SK-N-SH (cell line): ENCODE measurements around the gene TMEM14C. TPM values are rescaled to one million over a fixed set of nuclear protein-coding genes. Genes with fewer than 3 reads are reported as not detected.

Source experiments
- CTCF ChIA-PET: fragments of 300-600, 350-600 bp; formaldehyde crosslinking; extraction: SDS; loops from one replicate; lab custom pipeline; 2021; lab: Yijun Ruan, JAX
- POLR2A ChIA-PET: fragments of 350-600 bp; sonication (Branson Sonifier 250); formaldehyde crosslinking; extraction: SDS; loops from one replicate; lab custom pipeline; 2020; ENCODE audit warnings: antibody characterized with exemption, inconsistent platforms; lab: Yijun Ruan, JAX
- DNase-seq: peaks from one replicate; pipeline ENCODE4 v3.0.0; 2012
- H2AFZ ChIP-seq: fragments of 200-600 bp; sonication (generic); 2 replicates; pipeline ENCODE4 v1.8.1; 2016; ENCODE audit warnings: antibody characterized with exemption, mild to moderate bottlenecking, low read depth
- H3F3A ChIP-seq: fragments of 200-600 bp; sonication (generic); replicated peaks from 2 replicates; pipeline ENCODE3; 2016; ENCODE audit warnings: antibody characterized with exemption, mild to moderate bottlenecking; ENCODE audit not compliant: insufficient read depth
- H3K27ac ChIP-seq, 2 experiments: fragments of 200-500 bp in 1 of 2; fragments of 200-600 bp in 1 of 2; sonication (Bioruptor generic) in 1 of 2; sonication (generic), shearing (Covaris generic) in 1 of 2; 2 replicates each; pipeline versions ENCODE4 v1.5.1 to v1.6.1; 2014 to 2016; ENCODE audit warnings: low read depth in 2 of 2, inconsistent platforms in 1 of 2, low read length in 1 of 2, mild to moderate bottlenecking in 1 of 2, mixed read lengths in 1 of 2
- H3K27me3 ChIP-seq: fragments of 200-600 bp; sonication (generic), shearing (Covaris generic); 2 replicates; pipeline ENCODE4 v1.6.1; 2016; ENCODE audit warnings: mixed run types; ENCODE audit not compliant: insufficient read depth
- H3K36me3 ChIP-seq, 2 experiments: fragments of 200-500 bp in 1 of 2; fragments of 200-600 bp in 1 of 2; sonication (Bioruptor generic) in 1 of 2; sonication (generic) in 1 of 2; replicated peaks in 1 of 2; 2 replicates each; pipeline versions ENCODE3 to v1.5.1; 2014 to 2016; ENCODE audit warnings: low read length in 1 of 2, mild to moderate bottlenecking in 1 of 2; ENCODE audit not compliant: insufficient read depth in 2 of 2, control insufficient read depth in 1 of 2
- H3K4me1 ChIP-seq, 2 experiments: fragments of 200-500 bp in 1 of 2; fragments of 200-600 bp in 1 of 2; sonication (Bioruptor generic) in 1 of 2; sonication (generic), shearing (Covaris generic) in 1 of 2; 2 replicates each; pipeline versions ENCODE4 v1.5.1 to v1.6.1; 2014 to 2016; ENCODE audit warnings: low read depth in 1 of 2, low read length in 1 of 2, mixed run types in 1 of 2; ENCODE audit not compliant: insufficient read depth in 2 of 2, control insufficient read depth in 1 of 2
- H3K4me2 ChIP-seq: fragments of 200-600 bp; sonication (generic), shearing (Covaris generic); 2 replicates; pipeline ENCODE4 v1.6.1; 2017; ENCODE audit warnings: mixed run types
- H3K4me3 ChIP-seq, 2 experiments: fragments of 200-500 bp in 1 of 2; fragments of 200-600 bp in 1 of 2; sonication (Bioruptor generic) in 1 of 2; sonication (generic), shearing (Covaris generic) in 1 of 2; 2 replicates each; pipeline versions ENCODE4 v1.5.1 to v1.8.1; 2014 to 2016; ENCODE audit warnings: low read depth in 2 of 2, inconsistent platforms in 1 of 2, low read length in 1 of 2, mild to moderate bottlenecking in 1 of 2, mixed read lengths in 1 of 2, moderate library complexity in 1 of 2
- H3K79me2 ChIP-seq: fragments of 200-600 bp; sonication (generic); 2 replicates; pipeline ENCODE4 v1.8.1; 2017; ENCODE audit warnings: mild to moderate bottlenecking; ENCODE audit not compliant: insufficient read depth
- H3K9ac ChIP-seq: fragments of 200-600 bp; sonication (generic); 2 replicates; pipeline ENCODE4 v1.6.1; 2017; ENCODE audit warnings: mixed run types
- H3K9me2 ChIP-seq: fragments of 200-600 bp; sonication (generic); 2 replicates; pipeline ENCODE4 v1.6.1; 2017; ENCODE audit warnings: mixed run types
- H3K9me3 ChIP-seq: fragments of 200-600 bp; sonication (generic); 2 replicates; pipeline ENCODE4 v1.6.1; 2017; ENCODE audit warnings: mixed run types, mild to moderate bottlenecking, moderate library complexity
- H4K20me1 ChIP-seq: fragments of 200-600 bp; sonication (generic); 2 replicates; pipeline ENCODE4 v1.6.1; 2017; ENCODE audit warnings: mild to moderate bottlenecking, mixed run types; ENCODE audit not compliant: insufficient read depth
- EP300 ChIP-seq, 2 experiments: IDR thresholded peaks; 2 replicates each; pipeline versions ENCODE4 v1.4.0 to v1.6.1; 2012; ENCODE audit warnings: borderline replicate concordance in 1 of 2, low read depth in 1 of 2, low read length in 1 of 2
- EZH2phosphoT487 ChIP-seq: fragments of 200-600 bp; sonication (generic); IDR thresholded peaks from 2 replicates; pipeline ENCODE4 v1.6.1; 2017; ENCODE audit warnings: low read depth, mixed run types, mild to moderate bottlenecking, antibody characterized with exemption, moderate library complexity, borderline replicate concordance
- IRF3 ChIP-seq: fragments of 150-350 bp; IDR thresholded peaks from 2 replicates; pipeline ENCODE4 v1.6.1; 2016; ENCODE audit warnings: mild to moderate bottlenecking, low read depth, low read length
- JUND ChIP-seq: IDR thresholded peaks from 2 replicates; pipeline ENCODE4 v1.4.0; 2012
- NFIC ChIP-seq: IDR thresholded peaks from 2 replicates; pipeline ENCODE4 v1.4.0; 2012; ENCODE audit warnings: borderline replicate concordance
- PBX3 ChIP-seq: IDR thresholded peaks from 2 replicates; pipeline ENCODE4; 2012
- RAD21 ChIP-seq: IDR thresholded peaks from 2 replicates; pipeline ENCODE4 v1.6.1; 2012; ENCODE audit warnings: mild to moderate bottlenecking, low read length
- RCOR1 ChIP-seq: fragments of 150-350 bp; IDR thresholded peaks from 2 replicates; pipeline ENCODE4 v1.6.1; 2017; ENCODE audit warnings: antibody characterized with exemption, low read length
- REST ChIP-seq: IDR thresholded peaks from 2 replicates; pipeline ENCODE4 v1.6.1; 2012; ENCODE audit warnings: mild to moderate bottlenecking, low read depth, low read length, moderate library complexity
- RFX5 ChIP-seq: IDR thresholded peaks from 2 replicates; pipeline ENCODE4 v1.6.1; 2012; ENCODE audit warnings: mild to moderate bottlenecking, improper control_type of control experiment, low read length
- RXRA ChIP-seq: IDR thresholded peaks from 2 replicates; pipeline ENCODE4 v1.4.0; 2012; ENCODE audit warnings: low read depth, mild to moderate bottlenecking, borderline replicate concordance
- TAF1 ChIP-seq: IDR thresholded peaks from 2 replicates; pipeline ENCODE4 v1.6.1; 2012; ENCODE audit warnings: low read depth, mild to moderate bottlenecking, low read length, moderate library complexity, borderline replicate concordance
- TCF12 ChIP-seq: IDR thresholded peaks from 2 replicates; pipeline ENCODE4 v1.4.0; 2012
- ZBTB33 ChIP-seq: IDR thresholded peaks from 2 replicates; pipeline ENCODE4 v1.4.0; 2012; ENCODE audit warnings: low read depth, borderline replicate concordance
- polyA plus RNA-seq, 3 experiments: library from polyadenylated mRNA; depleted of rRNA; stranded (reverse); fragments of >200 nt; gene quantifications; 2 replicates each; pipeline ENCODE4 v1.2.3, GENCODE V29; 2012

TMEM14C gene
- polyA plus RNA-seq, 1 of the 3 experiments (the other 2 are of a cell fraction): 199 TPM

GRCh38 chr6:10682355-10682988 is 40.4 kb upstream of the TMEM14C start:
- POLR2A ChIA-PET: no interaction called here
- H3K9me2 ChIP-seq: no peaks in the 10 kb centered on the region
- no peak overlapping the region for H3K9ac ChIP-seq
- TF ChIP-seq TAF1: no peak
- no peak for TF ChIP-seq IRF3
- no peak for TF ChIP-seq NFIC
- no peak for TF ChIP-seq REST
- no peak for TF ChIP-seq RCOR1
- no peak for TF ChIP-seq TCF12
- TF ChIP-seq JUND: no peak
- no peak for TF ChIP-seq RXRA
- TF ChIP-seq RAD21: no peak
- no peak for TF ChIP-seq RFX5
- no peak for TF ChIP-seq ZBTB33
- no peak for TF ChIP-seq EZH2phosphoT487
- no peak for TF ChIP-seq PBX3
- no peak for TF ChIP-seq EP300 (IDR thresholded peaks at IDR 0.05; ENCODE audit: borderline replicate concordance in 1 of 2, low read depth in 1 of 2, low read length in 1 of 2)
- no peaks in the 10 kb centered on the region for H3K4me1 ChIP-seq
- no peak overlapping the region for H3K4me2 ChIP-seq
- no peaks in the 10 kb centered on the region for H3K36me3 ChIP-seq
- no peak overlapping the region for H3K4me3 ChIP-seq
- H3F3A ChIP-seq: no peaks in the 10 kb centered on the region
- H3K79me2 ChIP-seq: no peaks in the 10 kb centered on the region
- H2AFZ ChIP-seq: no peak overlapping the region
- no peaks in the 10 kb centered on the region for H3K27me3 ChIP-seq
- CTCF ChIA-PET: interaction anchor here (0.6 kb wide), 1 partner anchor 25 kb away, joined by 3 read pairs; no protein-coding TSS in a partner anchor
- no peak overlapping the region for H3K27ac ChIP-seq
- no peaks in the 10 kb centered on the region for H4K20me1 ChIP-seq
- no peaks in the 10 kb centered on the region for H3K9me3 ChIP-seq
- DNase-seq: no peak
